ENCODE data around the gene LPA. TPM values are rescaled to one million over a fixed set of nuclear protein-coding genes. Genes with fewer than 3 reads are reported as not detected.
A peak's percentile ranks its signal among the peaks of the same experiment; 100 is the strongest.

Gene LPA
- total and polyA plus RNA-seq, 2 of the 13 experiments (the other 11 are each of a cell fraction or from before 2014, with no cell fraction given) = not detected

DNA sequence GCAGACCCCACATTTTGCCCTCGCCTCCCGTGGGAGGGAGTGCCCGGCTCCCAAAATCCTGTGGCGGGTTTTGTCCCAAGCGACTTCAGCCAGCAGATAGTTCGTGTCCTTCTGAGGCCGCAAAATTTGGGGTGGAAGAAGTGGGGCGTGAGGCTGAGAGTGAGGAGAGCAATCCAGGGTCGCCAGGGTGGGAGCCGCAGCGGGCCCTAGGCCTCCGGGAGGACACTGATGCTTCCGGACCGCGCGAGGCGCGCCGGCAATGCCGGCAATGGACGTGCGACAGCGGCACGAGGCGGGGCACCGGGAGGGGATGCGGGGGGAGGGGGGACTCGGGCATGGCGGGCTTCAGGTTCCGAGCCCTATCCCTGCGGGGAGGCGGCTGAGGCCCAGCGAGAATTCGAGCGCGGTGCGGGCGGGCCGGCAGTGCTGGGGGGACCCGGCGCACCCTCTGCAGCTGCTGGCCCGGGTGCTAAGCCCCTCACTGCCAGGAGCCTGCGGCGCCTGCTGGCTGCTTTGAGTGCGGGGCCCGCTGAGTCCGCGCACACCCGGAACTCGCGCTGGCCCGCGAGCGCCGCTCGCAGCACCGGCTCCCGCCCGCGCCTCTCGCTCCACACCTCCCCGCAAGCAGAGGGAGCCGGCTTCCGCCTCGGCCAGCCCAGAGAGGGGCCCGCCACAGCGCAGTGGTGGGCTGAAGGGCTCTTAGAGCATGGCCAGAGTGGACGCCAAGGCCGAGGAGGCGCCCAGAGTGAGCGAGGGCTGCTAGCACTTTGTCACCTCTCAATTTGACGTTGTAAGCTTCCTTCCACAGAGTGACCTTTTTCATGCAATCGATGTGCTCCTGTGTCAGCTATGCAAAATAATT is 143.8 kb downstream of the LPA start (continued):
- no peak for TF ChIP-seq TARDBP (CRISPR knock-in tag; IDR thresholded peaks at IDR 0.05)
- peak; percentile 47; the same call in 1 of the 2 replicates for TF ChIP-seq ZFP91 (CRISPR knock-in tag; IDR thresholded peaks at IDR 0.05; ENCODE audit: borderline replicate concordance)
- TF ChIP-seq CENPT (CRISPR knock-in tag; IDR thresholded peaks at IDR 0.05; ENCODE audit: low read depth) = peak; percentile 44; the same call in 1 of the 2 replicates
- TF ChIP-seq ETV5 (CRISPR knock-in tag; IDR thresholded peaks at IDR 0.05; ENCODE audit: borderline replicate concordance) = no peak; the same call in 1 of the 2 replicates
- no peak for TF ChIP-seq MBD4 (IDR thresholded peaks at IDR 0.05; ENCODE audit: borderline replicate concordance, low read length)
- TF ChIP-seq GRHL1 (CRISPR knock-in tag; conservative IDR thresholded peaks at IDR 0.05) = no peak
- peak; percentile 22 for TF ChIP-seq SAP130 (CRISPR knock-in tag; IDR thresholded peaks at IDR 0.05; ENCODE audit: low read depth)
- TF ChIP-seq NKX3-1 (CRISPR knock-in tag; IDR thresholded peaks at IDR 0.05) = peak; percentile 65; the same call in 1 of the 2 replicates
- TF ChIP-seq RARA (CRISPR knock-in tag; IDR thresholded peaks at IDR 0.05) = no peak
- no peak for TF ChIP-seq MIXL1 (CRISPR knock-in tag; IDR thresholded peaks at IDR 0.05)
- TF ChIP-seq ZNF543 (CRISPR knock-in tag; IDR thresholded peaks at IDR 0.05) = peak; percentile 50; the same call in 1 of the 2 replicates
- peak; percentile 79 for TF ChIP-seq ZNF687 (CRISPR knock-in tag; IDR thresholded peaks at IDR 0.05)
- no peak for TF ChIP-seq ARID3A (IDR thresholded peaks at IDR 0.05; ENCODE audit: low read depth, low read length)
- peak; percentile 48; the same call in 1 of the 2 replicates for TF ChIP-seq DZIP1 (CRISPR knock-in tag; IDR thresholded peaks at IDR 0.05)
- TF ChIP-seq ZNF607 (CRISPR knock-in tag; IDR thresholded peaks at IDR 0.05; ENCODE audit: borderline replicate concordance) = no peak; the same call in none of the 2 replicates
- 0 out of 2 replicates have a peak, but pooled peaks have one; percentile 56 for TF ChIP-seq ZNF557 (CRISPR knock-in tag; IDR thresholded peaks at IDR 0.05)
